ENCODE data around the gene ZFC3H1.
"Not testable (repeated sequence)": the region's sequence is repeated elsewhere in the genome, so short reads cannot be mapped to it uniquely, and the experiment has no call there.

Gene ZFC3H1

DNA sequence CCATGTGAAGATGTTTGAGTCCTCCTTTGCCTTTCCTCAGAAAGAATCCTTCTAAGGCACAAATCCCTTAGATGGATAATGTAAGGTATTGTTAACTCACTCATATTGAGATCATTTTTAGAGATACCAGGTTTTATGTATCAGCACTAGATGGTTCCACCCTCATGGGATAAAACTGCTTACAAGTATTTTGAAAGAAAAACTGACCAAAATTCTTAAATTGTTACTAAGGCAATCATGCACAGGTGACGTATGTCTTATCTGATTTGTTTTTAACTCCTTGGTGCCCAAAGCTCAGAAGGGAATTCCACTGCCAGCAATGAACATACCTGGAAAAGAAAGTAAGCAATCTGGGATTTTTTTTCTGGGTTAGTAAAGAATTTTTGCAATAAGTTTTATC is 78.4 kb downstream of the ZFC3H1 start:
- Histone ChIP-seq H3K4me2 (no peak overlapping the region), H3K9ac (no peak overlapping the region), H3K27ac (no peak overlapping the region), H3K27me3 (no peaks in the 10 kb centered on the region), H3K9me3 (replicated peaks in 1 of 11) (0 out of 22 replicates have a peak, but pooled peaks cover 0 to 5% (median 0%) of the 10 kb centered on the region in 11 experiments), H3K36me3 (no peaks in the 10 kb centered on the region), H3K4me1 (no peaks in the 10 kb centered on the region), H3K4me3 (no peak overlapping the region), H4K20me1 (no peaks in the 10 kb centered on the region)
- no peak for TF ChIP-seq Cebpa-rat (IDR thresholded peaks at IDR 0.05)

DNA sequence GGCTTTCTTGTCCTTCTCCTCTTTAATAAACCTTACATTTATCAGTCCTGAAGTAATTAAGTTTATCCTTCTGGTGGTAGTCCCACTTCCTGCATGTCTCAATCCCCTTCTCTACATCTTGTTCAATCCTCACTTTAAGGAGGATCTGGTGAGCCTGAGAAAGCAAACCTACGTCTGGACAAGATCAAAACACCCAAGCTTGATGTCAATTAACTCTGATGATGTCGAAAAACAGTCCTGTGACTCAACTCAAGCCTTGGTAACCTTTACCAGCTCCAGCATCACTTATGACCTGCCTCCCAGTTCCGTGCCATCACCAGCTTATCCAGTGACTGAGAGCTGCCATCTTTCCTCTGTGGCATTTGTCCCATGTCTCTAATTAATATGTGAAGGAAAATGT is 79.3 kb downstream of the ZFC3H1 start:
- no peak overlapping the region for H3K4me2 ChIP-seq
- H3K4me3 ChIP-seq = no peak overlapping the region
- H3K27me3 ChIP-seq = no peaks in the 10 kb centered on the region
- H3K36me3 ChIP-seq = no peaks in the 10 kb centered on the region
- no peaks in the 10 kb centered on the region for H4K20me1 ChIP-seq
- H3K9ac ChIP-seq = no peak overlapping the region
- 0 out of 22 replicates have a peak, but pooled peaks cover 0 to 5% (median 0%) of the 10 kb centered on the region in 11 experiments for H3K9me3 ChIP-seq (replicated peaks in 1 of 11)
- TF ChIP-seq Cebpa-rat (IDR thresholded peaks at IDR 0.05) = no peak
- H3K27ac ChIP-seq = no peak overlapping the region
- H3K4me1 ChIP-seq = no peaks in the 10 kb centered on the region

DNA sequence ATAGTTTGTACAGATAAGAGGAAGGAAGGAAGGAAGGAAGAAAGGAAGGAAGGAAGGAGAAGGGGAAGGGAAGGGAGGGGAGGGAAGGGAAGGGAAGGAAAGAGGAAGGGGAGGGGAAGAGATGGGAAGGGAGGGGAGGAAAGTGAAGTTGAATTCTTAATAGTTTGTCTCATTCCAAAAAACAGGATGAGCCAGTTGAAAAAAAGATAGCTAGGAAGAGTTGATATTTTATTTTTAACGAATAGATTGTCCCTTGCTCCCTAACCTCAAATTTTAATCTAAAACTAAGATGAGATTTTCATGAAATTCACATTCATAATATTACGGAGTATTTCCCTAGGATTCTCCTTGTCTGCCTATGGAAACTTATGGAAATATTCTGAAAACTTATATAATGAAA is 80.7 kb downstream of the ZFC3H1 start:
- Histone ChIP-seq H3K9ac (no peak overlapping the region), H3K4me1 (no peaks in the 10 kb centered on the region), H3K36me3 (no peaks in the 10 kb centered on the region), H3K4me2 (no peak overlapping the region), H3K9me3 (replicated peaks in 1 of 11) (0 out of 22 replicates have a peak, but pooled peaks cover 0 to 5% (median 0%) of the 10 kb centered on the region in 11 experiments), H4K20me1 (no peaks in the 10 kb centered on the region), H3K27me3 (no peaks in the 10 kb centered on the region), H3K27ac (no peak overlapping the region), H3K4me3 (no peak overlapping the region)
- no peak for TF ChIP-seq Cebpa-rat (IDR thresholded peaks at IDR 0.05)

DNA sequence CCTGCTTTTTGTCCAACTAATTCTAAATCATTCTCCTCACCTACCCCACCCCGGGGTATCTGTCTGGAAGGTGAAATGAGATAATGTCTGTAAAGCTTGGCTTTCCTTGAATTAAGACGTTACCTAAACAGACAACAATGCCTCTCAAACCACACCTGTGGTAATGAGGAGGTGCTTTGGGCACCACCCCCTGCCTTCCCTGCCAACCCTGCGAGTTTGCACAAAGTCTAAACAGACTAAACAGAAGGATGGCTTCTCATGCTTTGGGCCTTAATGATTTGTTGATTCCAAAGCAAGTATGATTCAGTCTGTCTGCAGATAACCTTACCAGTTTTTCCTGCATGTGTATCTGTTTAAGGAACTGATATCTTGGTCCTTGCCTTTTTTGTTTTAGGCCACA is 82.4 kb downstream of the ZFC3H1 start:
- H3K27ac ChIP-seq = no peak overlapping the region
- no peak overlapping the region for H3K4me3 ChIP-seq
- H3K4me1 ChIP-seq = no peaks in the 10 kb centered on the region
- no peaks in the 10 kb centered on the region for H3K36me3 ChIP-seq
- no peak for TF ChIP-seq Cebpa-rat (IDR thresholded peaks at IDR 0.05)
- no peak overlapping the region for H3K9ac ChIP-seq
- no peaks in the 10 kb centered on the region for H3K9me3 ChIP-seq (replicated peaks in 1 of 11)
- H3K4me2 ChIP-seq = no peak overlapping the region
- H3K27me3 ChIP-seq = no peaks in the 10 kb centered on the region
- H4K20me1 ChIP-seq = no peaks in the 10 kb centered on the region

DNA sequence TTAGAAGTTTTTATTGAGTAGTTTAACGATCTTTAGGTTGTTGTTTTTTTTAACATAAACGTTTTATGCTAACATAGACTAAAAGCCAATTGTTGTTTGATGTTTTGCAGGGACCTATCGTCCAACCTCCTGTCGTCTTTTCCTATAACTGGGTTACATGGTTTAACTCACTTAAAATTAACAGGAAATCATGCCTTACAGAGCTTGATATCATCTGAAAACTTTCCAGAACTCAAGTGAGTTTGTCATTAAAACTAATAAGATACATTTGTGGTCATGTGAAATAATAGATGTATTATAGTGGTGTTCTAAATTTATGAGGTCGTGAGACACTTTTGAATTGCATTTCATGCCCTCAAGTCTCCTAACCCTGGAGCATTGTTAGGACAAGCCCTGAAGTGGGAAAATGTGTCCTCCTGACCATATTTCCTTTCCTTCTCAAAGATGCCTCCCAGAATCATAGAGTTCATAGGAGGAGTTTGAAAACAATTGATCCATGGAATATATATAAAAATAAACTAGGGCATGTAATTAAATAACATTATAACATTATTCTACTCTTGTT is 84.9 kb downstream of the ZFC3H1 start:
- Histone ChIP-seq H3K9me3 (replicated peaks in 1 of 11) (no peaks in the 10 kb centered on the region), H3K9ac (no peak overlapping the region), H3K36me3 (no peaks in the 10 kb centered on the region), H3K4me1 (peaks cover 0 to 2% (median 0%) of the 10 kb centered on the region in 10 experiments; a peak in 2 of 20 replicates), H3K27me3 (no peaks in the 10 kb centered on the region), H3K4me3 (no peak overlapping the region), H3K4me2 (no peak overlapping the region), H4K20me1 (no peaks in the 10 kb centered on the region), H3K27ac (no peak overlapping the region)
- TF ChIP-seq Cebpa-rat (IDR thresholded peaks at IDR 0.05) = no peak

GRCh38 chr12:71576496-71576895 is 87.2 kb downstream of the ZFC3H1 start:
- Histone ChIP-seq H4K20me1 (no peaks in the 10 kb centered on the region), H3K27me3 (no peaks in the 10 kb centered on the region), H3K4me2 (no peak overlapping the region), H3K27ac (no peak overlapping the region), H3K9me3 (replicated peaks in 1 of 11) (no peaks in the 10 kb centered on the region), H3K9ac (no peak overlapping the region), H3K4me3 (no peak overlapping the region), H3K36me3 (no peaks in the 10 kb centered on the region), H3K4me1 (peaks cover 0 to 18% (median 5%) of the 10 kb centered on the region in 10 experiments; a peak in 9 of 20 replicates)
- no peak for TF ChIP-seq Cebpa-rat (IDR thresholded peaks at IDR 0.05)

DNA sequence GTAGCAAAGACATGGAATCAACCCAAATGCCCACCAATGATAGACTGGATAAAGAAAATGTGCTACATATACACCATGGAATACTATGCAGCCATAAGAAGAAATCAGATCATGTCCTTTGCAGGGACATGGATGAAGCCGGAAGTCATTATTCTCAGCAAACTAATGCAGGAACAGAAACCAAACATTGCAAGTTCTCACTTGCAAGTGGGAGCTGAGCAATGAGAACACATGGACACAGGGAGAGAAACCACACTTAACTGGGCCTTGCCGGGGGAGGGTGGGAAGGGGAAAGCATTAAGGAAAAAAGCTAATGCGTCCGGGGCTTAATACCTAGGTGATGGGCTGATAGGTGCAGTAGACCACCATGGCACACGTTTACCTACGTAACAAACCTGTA is 93.8 kb downstream of the ZFC3H1 start:
- not testable (repeated sequence) for H3K27ac ChIP-seq; H3K4me2 ChIP-seq; H4K20me1 ChIP-seq; H3K9me3 ChIP-seq (replicated peaks in 1 of 11); H3K9ac ChIP-seq; H3K36me3 ChIP-seq; H3K4me3 ChIP-seq; H3K27me3 ChIP-seq
- peaks cover 0 to 18% (median 5%) of the 10 kb centered on the region in 10 experiments; a peak in 9 of 20 replicates for H3K4me1 ChIP-seq

- Histone ChIP-seq H4K20me1 (no peaks in the 10 kb centered on the region), H3K4me1 (peaks cover 0 to 7% (median 0%) of the 10 kb centered on the region in 10 experiments; a peak in 6 of 20 replicates), H3K4me2 (no peak overlapping the region), H3K9ac (no peak overlapping the region), H3K4me3 (no peak overlapping the region), H3K36me3 (no peaks in the 10 kb centered on the region), H3K27ac (no peak overlapping the region), H3K27me3 (no peaks in the 10 kb centered on the region), H3K9me3 (replicated peaks in 1 of 11) (no peaks in the 10 kb centered on the region)
- no peak for TF ChIP-seq Cebpa-rat (IDR thresholded peaks at IDR 0.05)
Measured at GRCh38 chr12:71567537-71567936, 96.1 kb downstream of the ZFC3H1 start.

DNA sequence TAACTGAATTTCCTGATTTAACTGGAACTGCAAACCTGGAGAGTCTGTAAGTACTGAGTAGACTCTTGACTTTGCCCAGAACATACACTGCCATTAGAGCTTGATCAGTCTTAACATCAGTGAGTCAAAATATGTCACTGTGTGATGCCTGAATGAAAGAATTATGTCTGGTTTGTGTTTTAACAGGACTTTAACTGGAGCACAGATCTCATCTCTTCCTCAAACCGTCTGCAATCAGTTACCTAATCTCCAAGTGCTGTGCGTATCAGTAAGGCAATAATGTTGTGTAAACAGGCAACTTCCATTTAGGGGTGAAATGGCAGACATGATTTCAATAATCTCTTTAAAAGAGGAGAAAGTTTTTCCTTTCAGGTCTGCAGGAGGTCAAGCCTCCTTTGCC is 97.0 kb downstream of the ZFC3H1 start:
- Histone ChIP-seq H3K4me3 (no peak overlapping the region), H3K27ac (no peak overlapping the region), H3K27me3 (no peaks in the 10 kb centered on the region), H3K9ac (no peak overlapping the region), H3K9me3 (replicated peaks in 1 of 11) (no peaks in the 10 kb centered on the region), H3K4me1 (no peaks in the 10 kb centered on the region), H3K4me2 (no peak overlapping the region), H4K20me1 (no peaks in the 10 kb centered on the region), H3K36me3 (no peaks in the 10 kb centered on the region)
- no peak for TF ChIP-seq Cebpa-rat (IDR thresholded peaks at IDR 0.05)

GRCh38 chr12:71565535-71565934 is 98.1 kb downstream of the ZFC3H1 start:
- no peaks in the 10 kb centered on the region for H3K27me3 ChIP-seq
- no peak overlapping the region for H3K4me3 ChIP-seq
- no peak overlapping the region for H3K27ac ChIP-seq
- TF ChIP-seq Cebpa-rat (IDR thresholded peaks at IDR 0.05) = no peak
- no peaks in the 10 kb centered on the region for H4K20me1 ChIP-seq
- H3K36me3 ChIP-seq = no peaks in the 10 kb centered on the region
- H3K4me1 ChIP-seq = no peaks in the 10 kb centered on the region
- no peaks in the 10 kb centered on the region for H3K9me3 ChIP-seq (replicated peaks in 1 of 11)
- H3K9ac ChIP-seq = no peak overlapping the region
- H3K4me2 ChIP-seq = no peak overlapping the region

Data from BLaER1 treated with 17β-estradiol and CSF1 and Interleukin-3, amounts not matched to agents 10 nM and 100 nM (cell line).